GM06990 (cell line): ENCODE measurements around the gene DMD.

ENCODE experiments used
- DNase-seq: peaks from one replicate; pipeline ENCODE4 v3.0.0-alpha.2; 2011; ENCODE audit not compliant: insufficient read length; ENCODE audit errors: extremely low read depth
- H3K27me3 ChIP-seq: replicated peaks from 2 replicates; pipeline ENCODE4 v1.6.0; 2011; ENCODE audit warnings: low read length; ENCODE audit not compliant: control insufficient read depth, insufficient read depth
- H3K36me3 ChIP-seq: 2 replicates; pipeline ENCODE4 v1.5.1; 2011; ENCODE audit warnings: low read length; ENCODE audit not compliant: control insufficient read depth, insufficient read depth
- H3K4me3 ChIP-seq: replicated peaks from 2 replicates; pipeline ENCODE4 v1.5.1; 2011; ENCODE audit warnings: low read depth, mild to moderate bottlenecking, control low read depth, low read length
- TF ChIP-seq, protein P1 (sequence below): IDR thresholded peaks from 2 replicates; pipeline ENCODE4 v1.5.1; 2011; ENCODE audit warnings: low read length, control low read depth, mild to moderate bottlenecking, inconsistent platforms; ENCODE audit not compliant: insufficient read depth, poor library complexity, severe bottlenecking

The DMD gene

GRCh38 chrX:31280580-31280979 is 1930.8 kb downstream of the DMD start:
- TF ChIP-seq, protein P1, sequence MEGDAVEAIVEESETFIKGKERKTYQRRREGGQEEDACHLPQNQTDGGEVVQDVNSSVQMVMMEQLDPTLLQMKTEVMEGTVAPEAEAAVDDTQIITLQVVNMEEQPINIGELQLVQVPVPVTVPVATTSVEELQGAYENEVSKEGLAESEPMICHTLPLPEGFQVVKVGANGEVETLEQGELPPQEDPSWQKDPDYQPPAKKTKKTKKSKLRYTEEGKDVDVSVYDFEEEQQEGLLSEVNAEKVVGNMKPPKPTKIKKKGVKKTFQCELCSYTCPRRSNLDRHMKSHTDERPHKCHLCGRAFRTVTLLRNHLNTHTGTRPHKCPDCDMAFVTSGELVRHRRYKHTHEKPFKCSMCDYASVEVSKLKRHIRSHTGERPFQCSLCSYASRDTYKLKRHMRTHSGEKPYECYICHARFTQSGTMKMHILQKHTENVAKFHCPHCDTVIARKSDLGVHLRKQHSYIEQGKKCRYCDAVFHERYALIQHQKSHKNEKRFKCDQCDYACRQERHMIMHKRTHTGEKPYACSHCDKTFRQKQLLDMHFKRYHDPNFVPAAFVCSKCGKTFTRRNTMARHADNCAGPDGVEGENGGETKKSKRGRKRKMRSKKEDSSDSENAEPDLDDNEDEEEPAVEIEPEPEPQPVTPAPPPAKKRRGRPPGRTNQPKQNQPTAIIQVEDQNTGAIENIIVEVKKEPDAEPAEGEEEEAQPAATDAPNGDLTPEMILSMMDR, result no peak
- no peak overlapping the region for H3K4me3 ChIP-seq

DNA sequence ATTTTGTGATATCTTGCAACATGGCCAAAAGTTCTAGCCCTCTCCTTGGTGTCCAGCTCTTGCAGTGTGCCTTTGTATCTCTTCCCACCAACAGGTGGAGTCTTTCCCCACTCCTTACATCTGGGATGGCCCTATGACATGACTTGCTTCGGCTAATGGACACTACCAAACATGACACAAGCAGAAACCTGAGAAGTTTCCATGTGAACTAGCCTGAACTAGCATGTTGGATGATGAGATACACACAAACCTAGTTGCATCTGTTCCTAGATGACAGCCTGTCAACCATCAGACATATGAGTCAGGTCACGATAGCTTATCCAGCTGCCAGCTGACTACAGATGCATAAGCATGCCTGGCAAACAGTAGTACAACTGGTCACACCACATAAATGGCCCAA is 1932.0 kb downstream of the DMD start:
- H3K27me3 ChIP-seq, result no peaks in the 10 kb centered on the region
- no peak for DNase-seq

More at GRCh38 chrX:31280580-31280979, 1930.8 kb downstream of the DMD start:
- Histone ChIP-seq H3K27me3 (no peaks in the 10 kb centered on the region), H3K36me3 (no peaks in the 10 kb centered on the region)
- no peak for DNase-seq

DNA sequence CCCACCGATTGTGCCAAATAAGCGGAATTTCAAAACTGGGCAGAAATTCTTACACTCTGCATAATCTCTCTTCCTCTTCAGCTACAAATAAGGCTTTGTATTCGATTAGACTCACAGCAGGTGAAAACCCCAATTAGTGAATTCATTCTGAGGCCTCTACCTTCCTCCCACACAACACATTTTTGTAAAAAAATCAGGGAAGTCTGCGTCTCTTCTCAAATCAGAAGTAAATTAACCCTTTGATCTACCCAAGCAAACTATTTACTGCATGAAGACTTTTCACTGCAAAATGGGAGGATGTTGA is 1938.9 kb downstream of the DMD start:
- no peaks in the 10 kb centered on the region for H3K36me3 ChIP-seq
- no peak for DNase-seq
- no peaks in the 10 kb centered on the region for H3K27me3 ChIP-seq
- TF ChIP-seq, protein P1, result no peak
- no peak overlapping the region for H3K4me3 ChIP-seq

More for the DNA sequence above, 1932.0 kb downstream of the DMD start:
- TF ChIP-seq, protein P1, result peak; percentile 28
- no peaks in the 10 kb centered on the region for H3K36me3 ChIP-seq
- H3K4me3 ChIP-seq, result no peak overlapping the region

DNA sequence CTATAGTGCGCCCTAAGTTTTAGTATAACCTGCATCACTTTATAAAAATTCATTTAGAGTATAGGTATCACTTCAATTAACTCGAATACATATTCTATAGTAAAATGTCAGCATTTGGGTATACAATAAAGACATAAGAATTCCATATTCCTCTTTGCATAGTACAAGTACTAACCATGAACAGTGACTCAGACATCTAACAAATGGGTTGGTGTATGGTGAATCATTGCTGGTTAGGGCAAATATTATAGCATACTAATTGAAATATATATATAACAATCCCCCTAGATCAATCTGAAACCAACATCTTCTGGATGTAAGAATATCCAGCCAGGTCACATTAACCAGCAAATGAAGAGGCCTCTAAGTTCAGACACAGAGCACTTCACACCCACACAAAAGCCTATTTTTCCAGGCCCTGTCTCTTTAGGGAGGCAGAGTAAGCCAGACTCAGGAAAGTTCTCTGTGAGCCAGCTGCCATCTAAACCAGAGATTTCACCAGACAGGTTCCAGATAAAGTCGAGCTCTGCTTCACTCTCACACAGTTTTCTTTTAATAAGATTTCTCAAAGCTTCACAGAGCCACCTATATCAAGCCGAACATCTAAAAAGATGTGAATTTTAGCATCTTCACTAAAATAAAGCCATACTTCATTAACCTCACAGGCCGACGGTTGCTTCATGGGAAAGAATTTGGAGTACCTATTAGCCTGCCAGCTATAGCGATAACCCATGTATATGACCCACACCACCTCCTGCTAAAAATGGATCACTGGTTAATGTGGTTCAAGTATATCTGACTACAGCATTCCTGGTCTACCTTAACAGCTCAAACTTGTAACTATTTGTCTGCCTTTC is 1939.5 kb downstream of the DMD start:
- no peak for DNase-seq
- Histone ChIP-seq H3K27me3 (no peaks in the 10 kb centered on the region), H3K36me3 (no peaks in the 10 kb centered on the region), H3K4me3 (no peak overlapping the region)
- TF ChIP-seq, protein P1, result no peak

- H3K4me3 ChIP-seq, result no peak overlapping the region
- no peaks in the 10 kb centered on the region for H3K36me3 ChIP-seq
- H3K27me3 ChIP-seq, result no peaks in the 10 kb centered on the region
- TF ChIP-seq, protein P1, result no peak
- no peak for DNase-seq
Measured at GRCh38 chrX:31269914-31270313, 1941.4 kb downstream of the DMD start.
